ENCODE measurements around the gene LVRN.
A peak's percentile ranks its signal among the peaks of the same experiment; 100 is the strongest.
"Not testable (repeated sequence)": the region's sequence is repeated elsewhere in the genome, so short reads cannot be mapped to it uniquely, and the experiment has no call there.

The LVRN gene, protein sequence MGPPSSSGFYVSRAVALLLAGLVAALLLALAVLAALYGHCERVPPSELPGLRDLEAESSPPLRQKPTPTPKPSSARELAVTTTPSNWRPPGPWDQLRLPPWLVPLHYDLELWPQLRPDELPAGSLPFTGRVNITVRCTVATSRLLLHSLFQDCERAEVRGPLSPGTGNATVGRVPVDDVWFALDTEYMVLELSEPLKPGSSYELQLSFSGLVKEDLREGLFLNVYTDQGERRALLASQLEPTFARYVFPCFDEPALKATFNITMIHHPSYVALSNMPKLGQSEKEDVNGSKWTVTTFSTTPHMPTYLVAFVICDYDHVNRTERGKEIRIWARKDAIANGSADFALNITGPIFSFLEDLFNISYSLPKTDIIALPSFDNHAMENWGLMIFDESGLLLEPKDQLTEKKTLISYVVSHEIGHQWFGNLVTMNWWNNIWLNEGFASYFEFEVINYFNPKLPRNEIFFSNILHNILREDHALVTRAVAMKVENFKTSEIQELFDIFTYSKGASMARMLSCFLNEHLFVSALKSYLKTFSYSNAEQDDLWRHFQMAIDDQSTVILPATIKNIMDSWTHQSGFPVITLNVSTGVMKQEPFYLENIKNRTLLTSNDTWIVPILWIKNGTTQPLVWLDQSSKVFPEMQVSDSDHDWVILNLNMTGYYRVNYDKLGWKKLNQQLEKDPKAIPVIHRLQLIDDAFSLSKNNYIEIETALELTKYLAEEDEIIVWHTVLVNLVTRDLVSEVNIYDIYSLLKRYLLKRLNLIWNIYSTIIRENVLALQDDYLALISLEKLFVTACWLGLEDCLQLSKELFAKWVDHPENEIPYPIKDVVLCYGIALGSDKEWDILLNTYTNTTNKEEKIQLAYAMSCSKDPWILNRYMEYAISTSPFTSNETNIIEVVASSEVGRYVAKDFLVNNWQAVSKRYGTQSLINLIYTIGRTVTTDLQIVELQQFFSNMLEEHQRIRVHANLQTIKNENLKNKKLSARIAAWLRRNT

DNA sequence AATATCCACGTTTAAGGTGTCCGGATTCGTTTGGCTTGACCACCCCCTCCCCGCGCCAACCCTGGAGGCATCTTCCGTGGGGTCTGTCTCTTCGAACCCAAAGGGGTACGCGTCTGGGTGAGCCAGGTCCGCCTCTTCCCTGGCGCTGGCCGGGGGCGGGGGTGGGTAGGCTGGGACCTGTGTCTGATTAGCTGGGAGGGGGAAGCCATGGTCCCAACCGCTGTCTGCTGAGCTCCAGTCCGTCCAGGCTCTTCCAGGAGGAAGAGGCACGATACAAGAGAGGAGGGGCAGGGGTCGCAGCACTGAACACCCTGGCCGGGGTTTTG lies at the start of gene LVRN:
TSS of gene LVRN (plus strand) at position 237 of the 326 bp plus-strand sequence. CDS start 143 bp downstream, outside the sequence.
- H3K4me3 ChIP-seq (replicated peaks in 1 of 2; ENCODE audit: low read depth in 2 of 2, low read length in 2 of 2) = peak within 1 kb of the TSS; percentile 34 to 44
- no peak for DNase-seq (ENCODE audit: low read depth in 2 of 2)
- TF ChIP-seq, protein P1, sequence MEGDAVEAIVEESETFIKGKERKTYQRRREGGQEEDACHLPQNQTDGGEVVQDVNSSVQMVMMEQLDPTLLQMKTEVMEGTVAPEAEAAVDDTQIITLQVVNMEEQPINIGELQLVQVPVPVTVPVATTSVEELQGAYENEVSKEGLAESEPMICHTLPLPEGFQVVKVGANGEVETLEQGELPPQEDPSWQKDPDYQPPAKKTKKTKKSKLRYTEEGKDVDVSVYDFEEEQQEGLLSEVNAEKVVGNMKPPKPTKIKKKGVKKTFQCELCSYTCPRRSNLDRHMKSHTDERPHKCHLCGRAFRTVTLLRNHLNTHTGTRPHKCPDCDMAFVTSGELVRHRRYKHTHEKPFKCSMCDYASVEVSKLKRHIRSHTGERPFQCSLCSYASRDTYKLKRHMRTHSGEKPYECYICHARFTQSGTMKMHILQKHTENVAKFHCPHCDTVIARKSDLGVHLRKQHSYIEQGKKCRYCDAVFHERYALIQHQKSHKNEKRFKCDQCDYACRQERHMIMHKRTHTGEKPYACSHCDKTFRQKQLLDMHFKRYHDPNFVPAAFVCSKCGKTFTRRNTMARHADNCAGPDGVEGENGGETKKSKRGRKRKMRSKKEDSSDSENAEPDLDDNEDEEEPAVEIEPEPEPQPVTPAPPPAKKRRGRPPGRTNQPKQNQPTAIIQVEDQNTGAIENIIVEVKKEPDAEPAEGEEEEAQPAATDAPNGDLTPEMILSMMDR (IDR thresholded peaks at IDR 0.05; ENCODE audit: low read depth, low read length) = no peak

DNA sequence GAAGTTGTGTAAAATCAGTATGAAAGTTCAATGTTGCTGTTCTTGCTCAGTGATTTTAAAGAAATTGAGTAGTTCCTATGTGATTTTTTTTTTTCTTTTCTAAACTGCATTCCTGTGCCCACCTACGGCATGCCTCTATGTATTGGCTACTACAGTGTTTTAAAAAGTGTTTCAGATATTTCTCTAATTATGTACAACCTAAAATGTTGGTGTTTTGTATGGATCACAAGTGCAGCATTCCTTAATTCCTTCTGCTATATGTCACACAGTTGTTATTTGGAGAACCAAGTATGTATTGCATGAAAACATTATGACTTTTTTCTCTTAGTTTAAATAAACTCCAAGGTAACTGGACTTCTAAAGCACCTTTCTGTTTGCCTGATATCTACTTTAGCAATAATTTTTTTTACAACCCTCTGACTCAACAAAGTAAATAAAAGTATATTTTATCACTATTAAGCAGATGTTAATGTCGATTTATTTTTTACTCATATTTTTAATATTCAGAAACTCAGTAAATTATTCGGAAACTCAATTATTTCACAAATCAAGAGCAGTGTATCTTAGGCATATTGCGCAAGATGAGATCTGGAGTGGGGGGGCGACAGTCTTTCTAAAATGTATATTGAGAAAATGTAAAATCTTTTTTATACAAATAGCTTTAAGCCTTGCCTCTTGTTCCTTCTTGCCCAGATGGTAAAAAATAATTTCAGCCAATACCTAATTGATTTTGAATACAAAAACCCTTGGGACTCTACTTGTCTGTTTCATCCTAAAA lies 48.5 kb upstream of the LVRN start:
- not testable (repeated sequence) for H3K4me3 ChIP-seq (replicated peaks in 1 of 2; ENCODE audit: low read depth in 2 of 2, low read length in 2 of 2); DNase-seq (ENCODE audit: low read depth in 2 of 2)

DNA sequence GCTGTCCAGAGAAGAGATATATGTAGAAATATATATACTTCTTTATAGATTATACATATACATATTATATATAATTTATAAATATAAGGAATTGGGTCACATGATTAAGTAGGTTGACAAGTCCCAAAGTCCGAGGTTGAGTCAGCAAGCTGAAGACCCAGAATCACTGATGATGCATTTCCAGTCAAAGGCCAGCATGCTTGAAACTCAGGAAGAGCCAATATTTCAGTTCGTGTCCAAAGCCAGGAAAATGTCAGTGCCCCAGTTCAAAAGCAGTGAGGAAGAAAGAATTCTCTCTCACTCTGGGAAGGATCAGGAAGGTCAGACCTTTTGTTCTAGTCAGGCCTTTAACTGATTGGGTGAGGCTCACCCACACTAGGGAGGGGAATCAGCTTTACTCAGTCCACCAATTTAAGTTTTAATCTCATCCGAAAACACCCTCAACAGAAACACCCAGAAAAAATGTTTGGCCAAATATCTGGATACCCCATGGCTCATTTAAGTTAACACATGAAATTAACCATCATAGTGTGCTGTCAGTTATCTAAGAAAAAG lies 42.0 kb upstream of the LVRN start:
- TF ChIP-seq, protein P1 (IDR thresholded peaks at IDR 0.05; ENCODE audit: low read depth, low read length) = no peak
- no peak overlapping the region for H3K4me3 ChIP-seq (replicated peaks in 1 of 2; ENCODE audit: low read depth in 2 of 2, low read length in 2 of 2)

DNA sequence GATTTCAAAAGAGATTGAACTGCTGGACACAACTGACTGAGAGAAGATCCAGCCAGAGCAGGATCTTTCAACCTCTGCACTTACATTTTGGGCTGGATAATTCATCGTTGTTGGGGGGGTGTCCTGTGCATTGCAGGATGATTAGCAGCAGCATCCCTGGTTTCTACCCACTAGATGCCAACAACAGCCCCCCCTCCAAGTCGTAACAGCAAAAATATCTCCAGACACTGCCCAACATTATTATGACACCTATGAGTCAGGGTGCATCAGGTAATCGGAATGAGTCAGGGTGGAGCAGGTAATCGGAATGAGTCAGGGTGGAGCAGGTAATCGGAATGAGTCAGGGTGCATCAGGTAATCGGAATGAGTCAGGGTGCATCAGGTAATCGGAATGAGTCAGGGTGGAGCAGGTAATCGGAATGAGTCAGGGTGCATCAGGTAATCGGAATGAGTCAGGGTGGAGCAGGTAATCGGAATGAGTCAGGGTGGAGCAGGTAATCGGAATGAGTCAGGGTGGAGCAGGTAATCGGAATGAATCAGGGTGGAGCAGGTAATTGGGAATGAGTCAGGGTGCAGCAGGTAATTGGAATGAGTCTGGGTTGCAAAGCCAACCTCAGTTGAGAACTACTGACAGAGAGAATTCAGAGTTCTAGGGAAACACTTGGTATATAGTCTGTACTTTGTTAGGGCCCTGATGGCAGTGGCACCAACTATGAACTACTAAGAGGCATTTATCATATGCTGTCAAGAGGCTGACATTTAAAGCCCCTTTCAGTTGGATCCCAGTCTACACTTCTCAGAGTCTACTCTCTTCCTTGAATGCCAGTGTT lies 33.5 kb upstream of the LVRN start:
- not testable (repeated sequence) for DNase-seq (ENCODE audit: low read depth in 2 of 2); H3K4me3 ChIP-seq (replicated peaks in 1 of 2; ENCODE audit: low read depth in 2 of 2, low read length in 2 of 2)

More for the DNA sequence above, 42.0 kb upstream of the LVRN start:
- peak; percentile 28 to 61 for DNase-seq (ENCODE audit: low read depth in 2 of 2)

DNA sequence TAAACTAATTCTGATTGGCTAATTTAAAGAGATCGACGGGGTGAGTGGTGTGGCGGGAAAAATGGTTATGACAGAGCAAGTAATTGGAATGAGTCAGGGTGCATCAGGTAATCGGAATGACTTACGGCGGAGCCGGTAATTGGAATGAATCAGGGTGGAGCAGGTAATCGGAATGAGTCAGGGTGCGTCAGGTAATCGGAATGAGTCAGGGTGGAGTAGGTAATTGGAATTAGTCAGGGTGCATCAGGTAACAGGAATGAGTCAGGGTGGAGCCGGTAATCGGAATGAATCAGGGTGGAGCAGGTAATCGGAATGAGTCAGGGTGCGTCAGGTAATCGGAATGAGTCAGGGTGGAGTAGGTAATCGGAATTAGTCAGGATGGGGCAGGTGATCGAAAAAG lies 32.1 kb upstream of the LVRN start:
- DNase-seq (ENCODE audit: low read depth in 2 of 2); H3K4me3 ChIP-seq (replicated peaks in 1 of 2; ENCODE audit: low read depth in 2 of 2, low read length in 2 of 2): not testable (repeated sequence)

DNA sequence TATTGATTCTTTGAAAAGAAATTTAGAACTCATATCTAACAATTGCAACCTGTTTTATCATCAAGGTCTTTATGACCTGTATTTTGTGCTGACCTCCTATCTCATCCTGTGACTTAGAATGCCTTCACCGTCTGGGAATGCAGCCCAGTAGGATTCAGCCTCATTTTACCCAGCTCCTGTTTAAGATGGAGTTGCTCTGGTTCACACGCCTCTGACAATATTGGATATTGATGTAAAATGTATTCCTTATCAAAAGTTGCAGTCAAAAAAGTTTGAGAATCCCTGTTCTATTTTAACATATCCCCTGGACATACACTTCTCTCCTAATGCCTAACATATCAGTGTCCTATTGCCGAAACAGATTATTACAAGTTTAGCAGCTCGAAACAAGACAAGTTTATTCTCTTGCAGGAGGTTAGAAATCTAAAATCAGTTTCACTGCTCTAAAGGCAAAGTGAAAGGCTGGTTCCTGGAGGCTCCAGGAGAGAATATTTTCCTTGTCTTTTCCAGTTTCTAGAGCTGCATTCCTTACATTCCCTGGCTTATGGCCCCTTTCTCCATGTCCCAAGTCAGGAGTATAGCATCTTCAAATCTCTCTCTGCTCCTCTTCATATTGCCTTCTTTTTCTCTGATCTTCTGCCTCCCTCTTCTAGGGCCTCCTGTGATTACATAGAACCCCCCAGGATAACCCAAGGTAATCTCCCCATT lies 31.5 kb upstream of the LVRN start:
- no peak overlapping the region for H3K4me3 ChIP-seq (replicated peaks in 1 of 2; ENCODE audit: low read depth in 2 of 2, low read length in 2 of 2)
- DNase-seq (ENCODE audit: low read depth in 2 of 2) = peak in 1 of 2 donors; percentile 26
- TF ChIP-seq, protein P1 (IDR thresholded peaks at IDR 0.05; ENCODE audit: low read depth, low read length) = no peak

DNA sequence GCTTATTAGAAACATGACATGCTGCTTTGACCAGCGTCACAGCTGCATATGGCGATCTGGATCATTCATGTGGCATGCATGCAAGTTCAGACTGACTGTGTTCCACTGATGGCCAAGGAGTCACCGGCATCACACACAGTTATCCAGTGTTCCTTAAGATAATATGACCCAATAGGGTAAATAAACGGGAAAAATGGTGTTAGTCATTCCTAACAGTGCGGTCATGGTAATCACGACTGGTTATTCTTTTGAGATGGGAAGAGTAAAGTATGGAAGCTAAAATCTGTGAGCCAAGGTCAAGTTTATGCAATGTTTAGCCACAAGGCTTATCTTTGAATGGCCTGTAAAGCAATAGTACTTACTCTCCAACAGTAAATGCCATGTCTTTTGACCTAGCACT lies 29.3 kb upstream of the LVRN start:
- no peak overlapping the region for H3K4me3 ChIP-seq (replicated peaks in 1 of 2; ENCODE audit: low read depth in 2 of 2, low read length in 2 of 2)
- TF ChIP-seq, protein P1 (IDR thresholded peaks at IDR 0.05; ENCODE audit: low read depth, low read length) = no peak
- no peak for DNase-seq (ENCODE audit: low read depth in 2 of 2)
